ENCODE data around the gene PHACTR3. TPM values are rescaled to one million over a fixed set of nuclear protein-coding genes. Genes with fewer than 3 reads are reported as not detected.

Gene PHACTR3
- total RNA-seq, 1 experiment from 2014 or later, result not detected

DNA sequence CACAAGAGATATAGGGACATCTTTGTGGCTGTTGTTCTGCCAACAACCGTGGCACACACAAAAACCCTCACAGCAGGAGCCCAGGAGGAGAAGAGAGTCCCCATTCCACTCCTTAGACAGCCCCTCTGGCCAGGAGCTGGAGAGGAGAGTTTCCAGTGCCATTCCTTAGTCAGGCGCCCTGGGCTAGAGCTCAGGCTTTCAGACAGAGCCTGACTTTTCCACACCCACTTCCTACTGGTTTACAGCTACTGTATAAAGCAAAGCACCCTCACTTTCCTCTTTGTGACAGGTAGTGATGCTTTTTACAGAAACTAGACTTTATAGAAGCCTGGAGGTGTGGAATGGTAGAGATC, 183.2 kb downstream of the PHACTR3 start:
- no peak for DNase-seq (ENCODE audit: low read depth)

DNA sequence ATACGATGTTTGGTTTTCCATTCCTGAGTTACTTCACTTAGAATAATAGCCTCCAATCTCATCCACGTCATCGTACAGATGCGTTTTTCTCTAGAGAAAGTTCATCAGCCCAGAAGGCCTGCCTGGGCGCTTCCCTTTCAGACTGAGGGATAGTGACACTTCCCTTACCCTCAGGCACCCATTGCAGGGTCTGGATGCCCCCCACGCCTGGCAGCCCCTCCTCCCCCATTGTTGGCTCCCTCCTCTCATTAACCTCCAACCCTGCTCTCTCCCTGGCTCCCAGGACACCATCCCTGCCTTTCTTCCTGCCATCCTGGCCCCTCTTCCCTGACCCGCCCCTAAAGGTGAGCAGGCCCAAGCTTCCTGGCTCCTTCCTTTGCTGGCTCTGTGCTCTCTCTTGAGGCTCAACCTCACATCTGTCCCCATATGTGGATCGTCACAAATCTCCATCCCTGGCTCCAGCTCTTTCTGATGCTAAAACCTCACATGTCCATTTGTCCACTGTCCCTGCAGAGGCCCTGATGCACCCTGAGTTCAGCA, 183.9 kb downstream of the PHACTR3 start:
- no peak for DNase-seq (ENCODE audit: low read depth)

DNA sequence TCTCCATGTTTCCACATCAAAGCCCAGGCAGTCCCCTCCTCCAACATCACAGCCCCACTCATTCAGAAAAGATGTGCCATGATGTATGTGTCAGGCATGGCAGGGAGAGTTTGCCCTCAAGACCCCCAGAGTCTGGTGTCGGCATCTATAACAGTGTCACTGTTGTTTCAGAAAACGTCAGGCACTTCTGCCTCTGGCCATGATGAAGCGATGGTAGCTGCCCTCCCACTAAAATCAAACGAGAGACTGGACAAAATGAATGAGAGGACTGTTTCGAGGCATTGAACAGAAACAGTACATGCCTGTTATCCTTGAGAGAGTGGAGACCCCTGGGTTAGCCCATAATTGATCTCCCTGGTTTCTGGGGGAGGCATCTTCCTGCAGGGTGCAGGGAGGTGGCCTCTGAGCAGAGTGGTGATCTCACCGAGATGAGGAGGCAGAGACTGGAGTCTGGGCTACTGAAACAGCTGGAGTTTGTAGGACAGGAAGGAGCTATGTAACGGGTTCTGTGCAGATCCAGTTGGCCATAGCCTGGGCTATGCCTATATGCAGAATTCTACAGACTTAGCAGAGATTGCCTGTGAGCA, 184.6 kb downstream of the PHACTR3 start:
- DNase-seq (ENCODE audit: low read depth), result no peak

DNA sequence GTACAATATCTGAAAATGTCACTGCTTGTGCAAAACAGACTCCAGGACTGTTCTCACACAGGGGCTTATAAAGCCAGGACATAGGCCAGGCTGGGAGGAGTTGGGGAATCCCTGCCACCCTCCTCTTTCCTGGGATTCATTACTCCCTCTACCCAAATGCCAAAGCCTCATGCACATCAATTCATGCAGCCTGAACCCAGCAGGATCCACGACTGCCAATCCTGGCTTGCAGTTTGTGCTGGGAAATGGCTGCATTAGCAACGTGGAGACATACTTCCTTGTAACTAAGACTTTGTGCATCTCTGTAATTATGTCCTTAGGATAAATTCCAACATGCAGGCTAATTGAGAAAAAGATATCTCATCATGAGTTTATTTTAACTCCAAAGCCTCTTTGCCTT, 185.3 kb downstream of the PHACTR3 start:
- DNase-seq (ENCODE audit: low read depth), result no peak

DNA sequence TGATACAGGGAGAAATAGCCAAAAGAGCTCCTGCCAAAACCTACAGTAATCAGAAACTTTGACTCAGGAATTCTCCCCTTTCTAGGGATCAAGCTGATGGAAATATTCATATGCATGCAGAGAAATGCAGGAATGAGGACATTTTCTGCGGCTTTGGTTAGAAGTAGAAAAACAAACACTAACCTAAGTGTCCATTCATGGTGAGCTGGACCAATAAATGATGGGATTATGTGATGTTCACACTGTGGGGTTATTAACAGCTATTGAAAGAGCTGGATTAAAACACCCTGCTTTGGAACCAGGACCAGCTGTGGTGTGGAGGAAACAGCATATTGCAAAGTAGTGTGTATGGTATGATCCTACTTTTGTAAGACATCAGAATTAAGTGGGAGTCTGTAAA, 186.0 kb downstream of the PHACTR3 start:
- no peak for DNase-seq (ENCODE audit: low read depth)

DNA sequence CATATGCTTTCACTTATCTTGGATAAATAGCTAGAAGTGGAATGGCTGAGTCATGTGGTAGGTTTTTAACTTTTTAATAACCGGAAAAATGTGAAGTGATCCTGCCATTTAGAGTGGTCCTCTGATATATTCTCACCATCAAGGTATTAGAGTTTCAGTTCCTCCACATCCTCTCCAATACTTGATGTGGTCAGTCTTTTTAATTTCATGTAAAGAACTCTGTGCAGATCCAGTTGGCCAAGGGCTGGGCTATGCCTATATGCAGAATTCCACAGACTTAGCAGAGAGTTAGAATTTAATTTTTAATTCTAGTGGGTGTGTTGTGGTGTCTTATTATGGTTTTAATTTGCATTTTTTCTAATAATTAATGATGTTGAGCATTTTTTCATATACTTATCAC, 188.0 kb downstream of the PHACTR3 start:
- DNase-seq (ENCODE audit: low read depth), result no peak

DNA sequence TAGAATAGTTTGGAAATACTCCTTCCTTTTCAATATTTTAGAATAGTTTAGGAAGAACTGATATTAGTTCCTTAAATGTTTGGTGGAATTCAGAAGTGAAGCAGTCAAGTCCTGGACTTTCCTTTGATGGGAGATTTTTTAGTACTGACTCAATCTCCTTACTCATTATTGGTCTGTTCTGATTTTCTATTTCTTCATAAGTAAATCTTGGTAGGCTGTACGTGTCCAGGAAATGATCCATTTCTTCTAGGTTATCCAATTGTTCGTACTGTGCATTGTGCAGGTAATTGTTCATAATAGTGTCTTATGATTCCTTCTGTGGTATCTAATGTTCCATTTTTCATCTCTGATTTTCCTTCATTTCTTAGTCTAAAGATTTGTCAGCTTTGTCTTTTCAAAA, 190.2 kb downstream of the PHACTR3 start:
- DNase-seq (ENCODE audit: low read depth), result no peak

DNA sequence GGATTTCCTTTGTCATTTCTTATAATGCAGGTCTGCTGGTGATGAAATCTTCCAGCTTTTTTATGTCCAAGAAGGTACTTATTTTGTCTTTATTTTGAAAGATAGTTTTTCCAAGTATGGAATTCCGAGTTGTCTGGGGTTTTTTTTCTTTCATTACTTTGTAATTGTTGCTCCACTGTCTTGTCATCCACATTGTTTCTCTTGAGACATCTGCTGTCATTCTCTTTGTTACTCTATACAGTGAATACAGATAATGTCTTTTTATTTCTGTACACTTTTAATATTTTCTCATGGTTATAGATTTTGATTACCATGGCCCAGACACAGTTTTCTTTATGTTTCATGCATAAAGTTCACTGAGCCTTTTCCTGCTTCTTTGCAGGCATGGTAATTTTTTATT, 196.0 kb downstream of the PHACTR3 start:
- no peak for DNase-seq (ENCODE audit: low read depth)

DNA sequence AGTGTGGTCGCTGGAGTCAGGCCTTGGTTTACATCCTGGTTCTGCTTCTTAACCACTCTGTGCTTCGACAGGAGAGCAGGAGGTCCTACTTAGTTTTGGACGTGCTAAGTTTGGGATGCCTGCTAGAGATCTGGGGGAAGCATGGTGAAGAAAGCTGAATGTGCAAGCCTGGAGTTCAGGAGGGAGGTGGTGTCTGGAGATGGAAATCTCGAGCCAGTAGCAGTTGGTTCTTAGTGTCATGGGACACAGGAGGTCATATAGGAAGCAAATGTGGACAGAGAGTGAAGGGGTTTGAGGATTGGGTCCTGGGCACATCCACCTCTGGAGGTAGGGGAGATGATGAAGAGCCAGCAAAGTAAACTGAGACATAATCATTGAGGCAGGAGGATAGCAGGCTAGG, 197.7 kb downstream of the PHACTR3 start:
- no peak for DNase-seq (ENCODE audit: low read depth)

DNA sequence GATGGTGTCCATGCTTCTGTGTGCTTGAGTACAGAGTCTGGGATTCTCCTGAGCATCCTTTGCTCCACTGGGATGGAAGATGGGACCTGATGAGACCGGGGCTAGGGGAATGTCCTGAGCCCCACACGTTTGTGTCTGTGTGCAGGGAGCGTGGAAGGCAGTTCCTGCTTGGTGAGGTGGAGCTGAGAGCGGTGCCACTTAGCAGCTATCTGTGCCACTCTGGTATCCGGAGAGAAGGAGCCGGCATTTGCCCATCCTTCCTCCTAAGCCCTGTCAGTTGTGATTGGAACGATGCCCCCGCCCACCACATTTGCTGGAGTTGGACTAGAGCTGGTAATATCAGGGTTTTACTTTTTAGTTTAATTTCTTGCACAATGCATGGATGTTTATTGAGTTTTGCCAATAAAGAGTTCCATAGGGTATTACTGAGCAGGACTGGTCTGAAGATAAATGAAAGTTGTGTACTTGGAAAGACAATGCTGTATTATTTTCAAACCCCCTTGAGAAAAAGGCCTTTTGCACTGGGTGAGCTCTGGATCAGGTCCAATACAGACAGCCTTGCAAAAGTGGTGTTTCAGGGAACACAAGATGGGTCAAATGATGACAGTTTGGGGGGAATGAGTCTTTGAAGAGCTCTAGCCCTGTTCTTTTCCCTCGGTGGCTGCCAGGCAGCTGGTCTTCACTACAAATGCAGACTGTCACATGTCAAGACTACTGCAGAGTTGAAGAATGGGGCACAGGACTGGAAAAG, 198.3 kb downstream of the PHACTR3 start:
- DNase-seq (ENCODE audit: low read depth), result no peak

DNA sequence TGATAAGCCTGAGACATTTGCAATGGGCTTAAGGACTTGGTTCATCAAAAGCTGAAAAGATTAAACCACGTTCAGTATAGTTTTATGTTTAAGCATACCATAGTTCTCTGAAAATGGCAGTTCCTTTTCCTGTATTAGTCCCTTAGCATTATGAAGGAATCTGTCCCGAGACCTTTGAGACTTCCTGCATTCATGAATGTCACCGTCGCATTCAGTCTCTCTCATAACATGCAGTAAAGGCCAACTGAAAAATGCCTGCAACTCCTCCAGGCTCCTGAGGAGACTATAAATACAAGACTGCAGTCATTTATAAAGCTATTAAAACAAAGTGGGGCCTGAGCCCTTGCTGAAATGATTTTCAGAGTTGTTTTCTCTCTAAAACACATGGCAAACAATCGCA, 200.0 kb downstream of the PHACTR3 start:
- DNase-seq (ENCODE audit: low read depth), result no peak

DNA sequence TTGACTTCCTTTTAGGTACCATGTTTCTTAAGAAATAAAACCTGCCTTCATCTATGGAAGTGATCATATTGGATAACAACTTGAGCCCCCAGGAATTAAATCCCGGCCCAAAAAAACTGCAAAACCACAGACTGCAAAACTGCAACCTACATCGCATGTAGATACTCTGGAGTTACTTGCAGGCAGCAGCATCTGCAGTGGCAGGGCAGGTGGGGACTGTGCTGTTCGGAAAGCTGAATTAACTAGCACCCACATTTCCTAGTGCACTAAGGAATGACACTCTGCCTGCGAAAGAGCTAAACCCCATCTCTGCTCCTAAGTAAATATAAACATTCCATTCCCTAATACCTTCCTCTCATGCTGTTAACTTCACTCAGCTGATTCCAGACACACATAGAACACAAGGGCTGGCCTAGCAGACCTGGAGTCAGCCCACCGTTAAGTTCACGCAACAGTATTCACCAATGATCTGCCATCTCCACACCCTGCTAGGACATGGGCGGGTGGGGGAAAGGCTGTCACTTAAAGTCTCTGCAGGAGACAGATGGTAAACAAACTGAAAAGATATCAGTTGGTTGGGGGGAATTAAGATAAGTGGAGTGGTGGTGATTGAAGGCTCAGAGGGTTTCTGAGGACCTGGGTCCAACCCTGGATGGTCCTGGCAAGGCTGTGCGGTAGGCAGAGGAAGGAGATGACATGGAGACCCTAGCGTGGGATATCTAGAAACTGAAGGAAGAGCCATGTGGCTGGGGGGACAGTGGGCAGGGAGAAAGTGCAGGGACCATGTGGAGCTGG, 200.7 kb downstream of the PHACTR3 start:
- no peak for DNase-seq (ENCODE audit: low read depth)

DNA sequence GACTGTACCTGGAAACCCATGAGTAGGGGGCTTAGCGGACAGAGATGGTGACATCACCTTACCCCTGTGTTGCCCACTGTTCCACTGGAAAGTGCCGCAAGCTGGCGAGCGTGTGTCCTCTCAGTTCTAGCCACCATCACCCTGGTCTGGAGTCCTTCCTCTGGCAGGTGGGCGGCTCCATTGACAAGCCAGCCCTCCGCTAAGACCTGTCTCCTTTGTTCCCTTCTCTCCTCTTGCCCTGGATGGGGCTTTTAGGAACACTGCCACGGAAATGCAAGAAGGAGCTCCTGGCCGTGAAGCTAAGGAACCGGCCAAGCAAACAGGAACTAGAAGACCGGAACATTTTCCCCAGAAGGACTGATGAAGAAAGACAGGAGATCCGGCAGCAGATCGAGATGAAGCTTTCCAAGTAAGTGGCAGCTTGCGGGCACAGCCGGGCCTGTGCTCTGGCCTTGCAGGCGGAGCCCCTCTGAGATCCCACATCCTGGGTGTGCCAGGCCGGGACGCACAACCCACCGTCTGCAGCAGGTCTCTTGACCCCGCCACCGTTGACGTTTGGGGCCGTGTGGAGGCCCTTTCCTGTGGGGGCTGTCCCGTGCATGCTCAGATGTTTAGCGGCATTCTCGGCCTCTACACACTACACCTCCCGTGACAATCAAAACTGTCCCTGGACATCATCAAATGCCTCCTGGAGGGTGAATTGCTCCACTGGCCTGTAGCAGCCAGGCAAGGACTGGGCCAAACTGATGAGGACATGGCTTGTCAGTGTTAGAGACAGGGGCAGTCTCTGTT, 201.6 kb downstream of the PHACTR3 start:
- DNase-seq (ENCODE audit: low read depth), result no peak

DNA sequence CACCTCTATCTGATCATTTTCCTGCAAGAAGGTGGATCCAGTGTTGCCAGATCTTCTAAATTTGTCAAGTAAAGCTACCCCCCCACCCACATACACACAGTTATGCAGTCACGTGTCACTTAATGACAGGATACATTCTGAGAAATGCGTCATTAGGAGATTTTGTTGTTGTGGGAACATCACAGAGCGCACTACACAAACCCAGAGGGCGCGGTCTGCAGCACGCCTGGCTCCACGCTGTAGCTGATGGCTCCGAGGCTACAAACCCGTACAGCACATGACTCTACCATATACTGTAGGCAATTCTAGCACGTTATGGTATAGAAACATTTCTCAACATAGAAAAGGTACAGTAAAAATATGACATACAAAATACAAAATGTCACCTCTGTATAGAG, 202.2 kb downstream of the PHACTR3 start:
- DNase-seq (ENCODE audit: low read depth), result no peak

DNA sequence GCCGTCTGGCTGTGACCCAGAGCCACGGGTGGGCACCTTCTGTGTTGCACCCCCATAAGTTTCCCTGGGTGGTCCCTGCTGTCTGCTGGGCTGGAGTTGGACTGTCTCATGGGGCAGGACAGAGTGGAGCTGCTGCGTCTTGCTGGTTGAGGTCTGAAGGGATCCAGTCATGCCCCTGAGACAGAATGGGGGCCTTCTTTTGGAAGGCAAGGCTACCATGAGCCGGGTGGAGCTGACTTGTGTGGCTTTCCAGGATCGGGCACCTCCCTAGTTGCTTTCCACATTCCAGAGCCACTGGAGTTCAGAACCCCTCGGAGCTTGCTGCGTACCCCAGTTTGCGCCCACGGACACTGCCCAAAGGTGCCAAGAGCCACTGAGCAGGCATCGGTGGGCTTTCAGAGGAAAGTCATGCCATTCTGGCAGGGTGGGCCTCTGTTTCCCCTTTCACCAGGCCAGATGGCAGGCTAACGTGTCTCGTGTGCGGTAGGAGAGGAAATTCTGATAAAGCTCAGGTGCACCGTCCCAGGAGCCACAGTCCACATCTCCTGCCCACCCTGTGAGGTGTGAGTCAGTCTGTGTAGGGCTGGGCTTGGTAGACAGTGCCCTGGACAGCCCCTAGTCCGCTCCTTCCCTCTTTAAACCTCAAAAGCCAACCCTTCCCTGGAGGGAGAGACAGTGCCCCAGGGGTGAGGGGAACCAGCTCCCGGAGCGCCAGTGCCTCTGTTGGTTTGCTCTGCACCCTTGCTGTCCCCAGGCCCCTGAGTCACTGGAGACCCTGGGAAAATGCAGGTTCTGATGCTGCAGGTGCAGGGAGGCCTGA, 203.8 kb downstream of the PHACTR3 start:
- no peak for DNase-seq (ENCODE audit: low read depth)

DNA sequence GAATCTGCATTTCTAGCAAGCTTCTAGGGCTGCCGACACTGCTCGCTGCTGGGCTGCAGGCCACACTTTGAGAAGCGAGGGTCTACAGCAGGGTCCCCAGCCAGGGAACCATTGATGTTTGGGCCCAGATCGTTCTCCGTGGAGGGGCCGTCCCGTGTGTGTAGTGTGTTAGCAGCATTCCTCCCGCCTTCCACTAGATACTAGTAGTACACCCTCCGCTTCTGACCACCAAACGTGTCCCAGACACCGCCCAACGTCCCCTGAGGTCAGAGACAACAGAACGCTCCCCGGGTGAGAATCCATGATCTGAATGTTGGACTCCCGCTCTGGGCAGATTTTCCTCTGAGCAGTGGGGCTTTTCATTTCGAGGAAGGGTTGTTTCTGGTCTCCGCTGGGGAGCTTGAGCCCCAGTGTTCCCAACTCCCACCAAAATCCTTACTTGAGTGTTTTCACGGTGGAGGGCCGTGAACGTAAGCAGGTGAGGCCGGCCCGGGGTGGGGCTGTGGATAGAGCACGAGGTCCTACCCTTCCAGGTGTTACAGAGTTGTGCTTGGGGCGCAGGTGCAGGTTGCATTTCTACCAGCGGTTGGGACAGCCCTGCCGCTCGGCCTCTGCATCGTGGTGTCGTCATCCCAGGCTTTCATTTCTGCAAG, 204.5 kb downstream of the PHACTR3 start:
- no peak for DNase-seq (ENCODE audit: low read depth)

DNA sequence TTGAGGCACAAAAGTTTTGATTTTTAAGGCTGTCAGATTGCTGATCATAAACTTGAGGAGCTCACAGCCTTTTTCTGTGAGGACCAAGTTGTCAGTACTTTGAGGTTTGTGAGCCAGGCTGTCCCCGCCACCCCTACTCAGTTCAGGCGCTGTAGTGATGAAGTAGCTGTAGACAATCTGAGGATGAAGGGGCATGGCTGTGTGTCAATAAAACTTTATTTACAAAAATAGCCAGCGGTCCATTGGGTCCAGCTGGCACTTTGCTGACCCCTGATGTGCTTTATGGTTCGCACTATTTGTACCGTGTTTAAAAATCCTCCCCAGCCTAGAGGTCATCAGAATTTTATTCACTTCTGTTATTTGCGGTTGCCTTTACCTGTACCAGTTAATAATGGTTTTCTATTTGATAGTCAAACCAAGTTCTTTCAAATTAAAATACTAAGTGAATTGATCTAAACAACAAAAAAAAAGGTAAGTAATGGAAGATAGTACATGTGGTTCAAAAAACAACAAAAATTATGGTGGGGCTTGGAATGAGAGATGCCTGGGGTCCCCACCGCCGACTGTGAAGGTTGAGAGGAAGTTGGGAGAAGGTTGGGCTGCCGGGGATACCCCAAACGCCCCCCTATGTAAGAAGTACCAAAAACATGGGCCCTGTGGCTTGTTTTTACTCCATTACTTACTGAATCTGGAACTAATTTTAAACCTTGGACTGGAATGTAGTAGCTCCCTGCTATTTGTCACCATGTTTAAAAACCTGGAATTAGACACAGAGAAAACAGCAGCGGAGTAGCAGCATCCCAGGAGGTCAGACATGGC, 205.5 kb downstream of the PHACTR3 start:
- DNase-seq (ENCODE audit: low read depth), result no peak

DNA sequence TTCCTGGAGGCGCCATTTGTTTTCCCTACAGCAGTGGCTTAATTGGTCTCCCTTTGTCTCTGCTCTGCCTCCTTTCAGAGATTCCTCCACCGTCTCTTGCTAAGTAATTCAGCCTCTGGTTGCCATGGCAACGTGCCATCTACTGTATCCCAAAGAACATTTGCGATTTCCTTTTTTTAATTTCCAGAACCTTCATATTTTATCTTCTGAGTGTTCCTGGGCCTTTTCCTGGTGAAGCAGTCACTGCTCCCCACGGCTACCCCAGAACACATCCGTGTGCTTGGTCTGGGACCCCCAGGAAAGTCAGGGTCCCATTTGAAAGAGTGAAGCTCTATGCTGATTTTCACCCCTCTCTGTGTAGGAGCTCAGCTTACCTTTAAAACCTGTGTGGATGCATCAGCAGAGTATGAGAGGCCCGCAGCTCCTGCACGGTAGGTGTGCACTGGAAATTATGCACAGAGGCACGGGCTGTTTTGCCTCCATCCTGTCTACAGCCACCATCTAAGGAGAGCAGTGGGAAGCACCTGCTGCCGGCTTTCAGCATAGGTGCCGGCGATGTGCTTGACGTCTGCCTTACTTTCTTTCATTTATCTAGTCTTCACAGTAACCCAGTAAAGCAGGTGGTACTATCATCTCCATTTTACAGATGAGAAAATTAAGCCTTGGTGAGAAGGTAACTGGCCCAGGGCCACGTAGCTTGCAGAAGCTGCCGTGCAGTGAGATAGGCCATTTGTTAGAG, 206.3 kb downstream of the PHACTR3 start:
- no peak for DNase-seq (ENCODE audit: low read depth)

All from HT1080 (cell line).